ENCODE results near the gene RPL22. TPM values are rescaled to one million over a fixed set of nuclear protein-coding genes. Genes with fewer than 3 reads are reported as not detected.

The RPL22 gene
- total RNA-seq, 3 donors from 2014 or later: 349 to 387 (median 350) TPM

DNA sequence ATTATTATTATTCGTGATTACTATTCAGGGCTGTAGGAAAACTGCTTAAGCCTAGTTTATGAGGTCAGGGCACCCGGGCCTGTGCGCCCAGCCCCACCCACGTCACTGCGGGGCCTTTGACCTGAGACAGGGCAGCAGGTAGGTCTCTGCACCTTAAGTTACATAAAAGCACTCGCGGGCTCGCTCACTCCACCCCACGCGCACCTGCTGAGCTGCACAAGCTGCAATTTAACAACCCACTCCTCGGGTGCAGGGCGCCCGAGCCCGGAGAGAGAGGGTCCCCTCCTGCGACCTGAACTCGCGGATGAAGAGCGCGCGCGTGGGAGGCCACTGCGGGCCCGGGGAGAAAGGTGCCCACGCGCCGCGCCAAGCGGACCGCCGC lies 35.9 kb upstream of the RPL22 start:
- intact Hi-C loops (cut with DNase I, micrococcal nuclease): no loop called here
- H3K4me1 ChIP-seq (ENCODE audit: low read depth): peaks cover 11% of the 10 kb centered on the region
- peak; percentile 69 for ATAC-seq

GRCh38 chr1:6234502-6235295 lies 35.3 kb upstream of the RPL22 start:
- DNase-seq (no peak), ATAC-seq (no peak)
- Histone ChIP-seq H3K4me1 (ENCODE audit: low read depth) (peaks cover 11% of the 10 kb centered on the region), H3K4me3 (peak overlapping the region; percentile 52), H3K9me3 (no peaks in the 10 kb centered on the region), H3K36me3 (ENCODE audit: low read depth) (no peaks in the 10 kb centered on the region)
- intact Hi-C loops (cut with DNase I, micrococcal nuclease): no loop called here
- TF ChIP-seq CTCF (IDR thresholded peaks at IDR 0.05): no peak

More for the DNA sequence above, 35.9 kb upstream of the RPL22 start:
- TF ChIP-seq CTCF (IDR thresholded peaks at IDR 0.05): no peak
- Histone ChIP-seq H3K9me3 (no peaks in the 10 kb centered on the region), H3K36me3 (ENCODE audit: low read depth) (no peaks in the 10 kb centered on the region), H3K4me3 (peak overlapping the region; percentile 52)
- DNase-seq: peak; percentile 73 to 80 (median 79)

DNA sequence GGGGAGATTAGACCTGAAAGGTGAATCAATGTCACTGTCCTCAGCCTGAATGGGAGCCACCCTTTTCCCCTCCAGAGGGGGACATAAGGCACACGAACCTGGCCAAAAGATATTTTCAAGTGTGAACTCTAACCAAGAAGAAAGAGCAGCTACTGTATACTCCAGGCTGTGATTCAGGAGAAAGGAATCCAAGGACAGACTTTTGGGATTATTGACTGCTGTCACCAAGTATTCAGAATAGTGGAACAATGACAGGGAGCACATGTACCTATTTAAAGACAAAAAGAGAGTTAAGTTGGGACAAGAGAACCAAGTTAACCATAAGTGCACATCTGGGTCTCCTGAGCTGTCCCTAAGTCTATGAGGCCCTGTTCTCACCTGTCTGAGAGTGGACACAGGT lies 34.0 kb upstream of the RPL22 start:
- H3K36me3 ChIP-seq (ENCODE audit: low read depth): no peaks in the 10 kb centered on the region

GRCh38 chr1:6225651-6226050 lies 26.3 kb upstream of the RPL22 start:
- DNase-seq (no peak), ATAC-seq (no peak)
- H3K36me3 ChIP-seq (ENCODE audit: low read depth): no peaks in the 10 kb centered on the region
- TF ChIP-seq CTCF (IDR thresholded peaks at IDR 0.05): no peak
- no peak overlapping the region for H3K4me3 ChIP-seq
- no peaks in the 10 kb centered on the region for H3K4me1 ChIP-seq (ENCODE audit: low read depth)
- intact Hi-C loops (cut with DNase I, micrococcal nuclease): no loop called here
- no peaks in the 10 kb centered on the region for H3K9me3 ChIP-seq

More for the DNA sequence above, 34.0 kb upstream of the RPL22 start:
- ATAC-seq: no peak
- intact Hi-C loops (cut with DNase I, micrococcal nuclease): no loop called here
- no peaks in the 10 kb centered on the region for H3K9me3 ChIP-seq
- TF ChIP-seq CTCF (IDR thresholded peaks at IDR 0.05): no peak
- H3K4me3 ChIP-seq: no peak overlapping the region
- H3K4me1 ChIP-seq (ENCODE audit: low read depth): peaks cover 11% of the 10 kb centered on the region
- no peak for DNase-seq

GRCh38 chr1:6224718-6225117 lies 25.3 kb upstream of the RPL22 start:
- no peaks in the 10 kb centered on the region for H3K36me3 ChIP-seq (ENCODE audit: low read depth)
- no peak for DNase-seq
- intact Hi-C loops (cut with DNase I, micrococcal nuclease): no loop called here
- no peak overlapping the region for H3K4me3 ChIP-seq
- ATAC-seq: no peak
- H3K4me1 ChIP-seq (ENCODE audit: low read depth): no peaks in the 10 kb centered on the region
- H3K9me3 ChIP-seq: no peaks in the 10 kb centered on the region
- no peak for TF ChIP-seq CTCF (IDR thresholded peaks at IDR 0.05)
